GM10248 (cell line): ENCODE data around the gene DYNC2H1.

ENCODE experiments used
- CTCF ChIA-PET: fragments of 300-600 bp; sonication (Branson Sonifier 250); formaldehyde crosslinking; extraction: SDS; loops from one replicate; lab custom pipeline; 2021; ENCODE audit warnings: antibody characterized with exemption; lab: Yijun Ruan, JAX
- POLR2A ChIA-PET: fragments of 350-650 bp; sonication (Branson Sonifier 250); formaldehyde crosslinking; extraction: SDS; loops from one replicate; lab custom pipeline; 2020; ENCODE audit warnings: antibody characterized with exemption; lab: Yijun Ruan, JAX
- DNase-seq: peaks from one replicate; pipeline ENCODE4 v3.0.0; 2012; ENCODE audit errors: extremely low spot score
- CTCF ChIP-seq: IDR thresholded peaks from 2 replicates; pipeline ENCODE4 v1.5.1; 2012; ENCODE audit warnings: mild to moderate bottlenecking, low read depth; ENCODE audit errors: extremely low read depth, missing control alignments, control extremely low read depth

The DYNC2H1 gene

GRCh38 chr11:103340956-103341355 is 231.7 kb downstream of the DYNC2H1 start:
- ChIA-PET POLR2A (no interaction called here), CTCF (interaction anchor here (0.7 to 1.5 kb wide), 2 partner anchors 15 to 259 kb away, joined by 3 to 7 read pairs; no protein-coding TSS in a partner anchor)
- no peak for TF ChIP-seq CTCF
- no peak for DNase-seq

- no peak for TF ChIP-seq CTCF
- CTCF ChIA-PET = no interaction called here
- no peak for DNase-seq
- POLR2A ChIA-PET = no interaction called here
Measured at GRCh38 chr11:103344886-103345285, 235.7 kb downstream of the DYNC2H1 start.

- ChIA-PET CTCF (no interaction called here), POLR2A (no interaction called here)
- DNase-seq = no peak
- TF ChIP-seq CTCF = no peak
Measured at GRCh38 chr11:103349595-103349994, 240.4 kb downstream of the DYNC2H1 start.

GRCh38 chr11:103354656-103355055 is 245.4 kb downstream of the DYNC2H1 start:
- TF ChIP-seq CTCF = no peak
- ChIA-PET POLR2A (no interaction called here), CTCF (interaction anchor here (0.7 kb wide), 1 partner anchor 270 kb away, joined by 3 read pairs; no protein-coding TSS in a partner anchor)
- no peak for DNase-seq

- CTCF ChIA-PET = no interaction called here
- TF ChIP-seq CTCF = no peak
- no peak for DNase-seq
- POLR2A ChIA-PET = no interaction called here
Measured at GRCh38 chr11:103358251-103358650, 249.0 kb downstream of the DYNC2H1 start.

GRCh38 chr11:103359216-103359615 is 250.0 kb downstream of the DYNC2H1 start:
- ChIA-PET POLR2A (no interaction called here), CTCF (no interaction called here)
- DNase-seq = no peak
- TF ChIP-seq CTCF = no peak

- TF ChIP-seq CTCF = no peak
- DNase-seq = no peak
- POLR2A ChIA-PET = no interaction called here
- CTCF ChIA-PET = no interaction called here
Measured at GRCh38 chr11:103364687-103365086, 255.5 kb downstream of the DYNC2H1 start.
